Caco-2 (cell line): ENCODE measurements around the gene DYNAP. TPM values are rescaled to one million over a fixed set of nuclear protein-coding genes. Genes with fewer than 3 reads are reported as not detected.
A peak's percentile ranks its signal among the peaks of the same experiment; 100 is the strongest.

Experiments
- BruUV-seq: library from RNA; stranded (reverse); fragments of 400-500 nt; replicated peaks from 2 replicates; lab custom pipeline; 2021; lab: Mats Ljungman, UMichigan
- CTCF ChIA-PET: fragments of 300-600 bp; sonication (Branson Sonifier 250); formaldehyde crosslinking; loops from one replicate; lab custom pipeline; 2022; ENCODE audit warnings: antibody characterized with exemption; lab: Charles Lee
- POLR2A ChIA-PET: fragments of 300-600 bp; sonication (Branson Sonifier 250); formaldehyde crosslinking; loops from one replicate; lab custom pipeline; 2022; ENCODE audit warnings: antibody characterized with exemption; lab: Charles Lee
- DNase-seq, 2 experiments: peaks; one replicate each; pipeline versions ENCODE4 v3.0.0 to v3.0.0-alpha.2; 2020 to 2022
- H3K27me3 ChIP-seq: replicated peaks from 2 replicates; pipeline ENCODE4 v1.6.0; 2011; ENCODE audit warnings: low read length; ENCODE audit not compliant: control insufficient read depth, insufficient read depth
- H3K36me3 ChIP-seq: 2 replicates; pipeline ENCODE4 v1.5.1; 2011; ENCODE audit warnings: low read length; ENCODE audit not compliant: control insufficient read depth, insufficient read depth
- H3K4me1 ChIP-seq: fragments of 250-450 bp; sonication (Bioruptor Pico); 2 replicates; pipeline ENCODE4 v1.5.1; 2020; ENCODE audit warnings: mild to moderate bottlenecking
- H3K4me3 ChIP-seq: 2 replicates; pipeline ENCODE4 v1.5.1; 2011; ENCODE audit warnings: low read depth, mild to moderate bottlenecking, control low read depth, low read length
- H3K9me3 ChIP-seq: fragments of 250-450 bp; sonication (Bioruptor Pico); 2 replicates; pipeline ENCODE4 v1.5.1; 2020; ENCODE audit warnings: mild to moderate bottlenecking, moderate library complexity
- H3K27ac Mint-ChIP-seq: one replicate; pipeline ENCODE4 v1.8.0; 2022; ENCODE audit warnings: mixed read lengths; ENCODE audit not compliant: unreplicated experiment
- H3K27me3 Mint-ChIP-seq: one replicate; pipeline ENCODE4 v1.8.0; 2022; ENCODE audit warnings: mixed read lengths; ENCODE audit not compliant: insufficient read depth, unreplicated experiment
- H3K36me3 Mint-ChIP-seq: one replicate; pipeline ENCODE4 v1.8.0; 2022; ENCODE audit warnings: mild to moderate bottlenecking, mixed read lengths; ENCODE audit not compliant: insufficient read depth, unreplicated experiment
- H3K4me1 Mint-ChIP-seq: one replicate; pipeline ENCODE4 v1.8.0; 2022; ENCODE audit warnings: low read depth, mixed read lengths; ENCODE audit not compliant: unreplicated experiment
- H3K4me3 Mint-ChIP-seq: one replicate; pipeline ENCODE4 v1.8.0; 2022; ENCODE audit warnings: mild to moderate bottlenecking, moderate library complexity, mixed read lengths; ENCODE audit not compliant: unreplicated experiment
- H3K9me3 Mint-ChIP-seq: one replicate; pipeline ENCODE4 v1.8.0; 2022; ENCODE audit warnings: mixed read lengths; ENCODE audit not compliant: unreplicated experiment
- CTCF ChIP-seq, 2 experiments: fragments of 200-600 bp in 1 of 2; IDR thresholded peaks; 1 replicate in 1 of 2; 2 replicates in 1 of 2; pipeline versions ENCODE4 v1.5.1 to v1.8.0; 2011 to 2022; ENCODE audit warnings: antibody characterized with exemption in 1 of 2, control low read depth in 1 of 2, inconsistent platforms in 1 of 2, low read depth in 1 of 2, low read length in 1 of 2, mild to moderate bottlenecking in 1 of 2, moderate library complexity in 1 of 2; ENCODE audit not compliant: insufficient read depth in 1 of 2, severe bottlenecking in 1 of 2, unreplicated experiment in 1 of 2
- intact Hi-C: fragments of 100-400 bp; cut with micrococcal nuclease; formaldehyde crosslinking; loops from one replicate; pipeline ENCODE4 v1.10.0; 2022; ENCODE audit not compliant: unreplicated experiment
- total RNA-seq: library from RNA; stranded (reverse); gene quantifications from 2 replicates; pipeline ENCODE4 v1.2.3, GENCODE V29; 2022

The DYNAP gene
- total RNA-seq, 1 experiment from 2014 or later, result not detected

- Mint-ChIP-seq H3K9me3 (no peaks in the 10 kb centered on the region), H3K36me3 (no peaks in the 10 kb centered on the region), H3K27me3 (no peaks in the 10 kb centered on the region), H3K4me3 (no peak overlapping the region), H3K4me1 (peaks cover 7% of the 10 kb centered on the region), H3K27ac (no peak overlapping the region)
- TF ChIP-seq CTCF (IDR thresholded peaks at IDR 0.05; ENCODE audit: insufficient read depth in 1 of 2, low read depth in 1 of 2, low read length in 1 of 2, severe bottlenecking in 1 of 2, unreplicated experiment in 1 of 2), result no peak
- no peaks in the 10 kb centered on the region for H3K36me3 ChIP-seq
- H3K27me3 ChIP-seq, result no peaks in the 10 kb centered on the region
- BruUV-seq, result no TSS peak
- H3K9me3 ChIP-seq, result no peaks in the 10 kb centered on the region
- CTCF ChIA-PET, result no interaction called here
- POLR2A ChIA-PET, result no interaction called here
- no peaks in the 10 kb centered on the region for H3K4me1 ChIP-seq
- intact Hi-C loops, result no loop called here
- no peak overlapping the region for H3K4me3 ChIP-seq
- no peak for DNase-seq
These were observed 5.3 kb upstream of the DYNAP start for GRCh38 chr18:54585743-54586142.

GRCh38 chr18:54604211-54604610 lies 13.2 kb downstream of the DYNAP start:
- Mint-ChIP-seq H3K36me3 (no peaks in the 10 kb centered on the region), H3K4me3 (no peak overlapping the region), H3K9me3 (no peaks in the 10 kb centered on the region), H3K4me1 (peaks cover under 1% of the 10 kb centered on the region), H3K27me3 (no peaks in the 10 kb centered on the region), H3K27ac (no peak overlapping the region)
- Histone ChIP-seq H3K4me1 (peaks cover 11% of the 10 kb centered on the region; the same call in 1 of the 2 replicates), H3K27me3 (no peaks in the 10 kb centered on the region), H3K4me3 (no peak overlapping the region), H3K36me3 (no peaks in the 10 kb centered on the region), H3K9me3 (no peaks in the 10 kb centered on the region)
- DNase-seq, result no peak
- CTCF ChIA-PET, result no interaction called here
- POLR2A ChIA-PET, result no interaction called here
- intact Hi-C loops, result no loop called here
- no TSS peak for BruUV-seq
- TF ChIP-seq CTCF (IDR thresholded peaks at IDR 0.05; ENCODE audit: insufficient read depth in 1 of 2, low read depth in 1 of 2, low read length in 1 of 2, severe bottlenecking in 1 of 2, unreplicated experiment in 1 of 2), result no peak

- 0 out of 2 replicates have a peak, but pooled peaks cover 10% of the 10 kb centered on the region for H3K4me1 ChIP-seq
- H3K9me3 ChIP-seq, result no peaks in the 10 kb centered on the region
- DNase-seq, result no peak
- peak overlapping the region; percentile 65 for H3K4me3 Mint-ChIP-seq
- no peaks in the 10 kb centered on the region for H3K27me3 ChIP-seq
- POLR2A ChIA-PET, result no interaction called here
- H3K27ac Mint-ChIP-seq, result peak overlapping the region; percentile 70
- CTCF ChIA-PET, result no interaction called here
- H3K4me1 Mint-ChIP-seq, result no peaks in the 10 kb centered on the region
- no peaks in the 10 kb centered on the region for H3K9me3 Mint-ChIP-seq
- H3K4me3 ChIP-seq, result no peak overlapping the region
- TF ChIP-seq CTCF (IDR thresholded peaks at IDR 0.05; ENCODE audit: insufficient read depth in 1 of 2, low read depth in 1 of 2, low read length in 1 of 2, severe bottlenecking in 1 of 2, unreplicated experiment in 1 of 2), result no peak
- H3K27me3 Mint-ChIP-seq, result no peaks in the 10 kb centered on the region
- intact Hi-C loops, result no loop called here
- H3K36me3 ChIP-seq, result no peaks in the 10 kb centered on the region
- no TSS peak for BruUV-seq
- no peaks in the 10 kb centered on the region for H3K36me3 Mint-ChIP-seq
These were observed 15.8 kb downstream of the DYNAP start for GRCh38 chr18:54606835-54607212.
